C4-2B (cell line): ENCODE measurements around the gene NUDCD3.

Experiments used
- ZFX ChIP-seq: fragments of 450-650 bp; IDR thresholded peaks from 2 replicates; pipeline ENCODE4 v1.6.1; 2017
- TF ChIP-seq, protein P1 (sequence below): fragments of 450-650 bp; conservative IDR thresholded peaks from 2 replicates; pipeline ENCODE4 v1.5.1; 2017; ENCODE audit warnings: mild to moderate bottlenecking

DNA sequence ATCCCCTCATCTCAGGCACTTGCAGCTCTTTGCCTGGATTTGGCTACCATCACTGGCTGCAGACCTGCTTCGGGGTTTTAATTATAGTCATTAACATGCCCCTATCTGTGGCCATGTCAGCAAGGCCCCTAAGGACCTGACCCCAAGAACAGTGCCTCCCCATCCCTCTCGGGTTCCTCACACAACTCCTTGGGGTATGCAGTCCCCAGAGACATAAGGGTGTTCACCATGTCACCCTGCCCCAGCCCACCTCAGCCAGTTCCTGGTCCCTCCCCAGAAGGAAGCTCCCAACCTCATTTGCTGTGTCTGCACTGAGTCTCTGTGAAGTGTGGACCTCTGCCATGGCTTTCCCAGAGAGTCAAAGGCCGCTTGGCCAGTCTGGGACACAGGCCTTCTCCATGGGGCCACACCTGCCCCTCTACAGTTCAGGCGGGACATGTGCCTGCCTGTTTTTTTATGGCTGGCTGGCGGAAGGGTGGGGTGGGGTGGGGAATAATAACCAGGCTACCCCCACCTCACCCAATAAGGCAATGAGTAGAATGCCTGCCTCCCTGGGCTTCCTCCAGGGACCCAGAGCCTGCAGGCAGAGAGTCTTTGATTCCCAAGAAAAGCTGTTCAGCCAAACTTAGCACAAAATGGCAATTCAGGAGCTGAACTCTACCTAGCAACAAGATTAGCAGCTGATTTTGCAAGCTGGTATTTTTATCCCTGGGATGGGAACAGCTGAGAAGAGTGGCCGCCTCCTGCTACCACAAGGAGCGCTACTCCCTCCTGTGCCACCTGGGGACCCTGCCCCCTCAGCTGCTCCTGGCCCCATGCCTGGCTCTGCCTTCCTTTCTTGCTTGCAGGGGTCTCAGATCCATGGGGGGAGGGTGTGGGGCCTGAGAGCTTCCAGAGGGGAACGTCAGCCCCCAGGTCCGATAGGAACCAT lies 141.3 kb downstream of the NUDCD3 start:
- TF ChIP-seq, protein P1, sequence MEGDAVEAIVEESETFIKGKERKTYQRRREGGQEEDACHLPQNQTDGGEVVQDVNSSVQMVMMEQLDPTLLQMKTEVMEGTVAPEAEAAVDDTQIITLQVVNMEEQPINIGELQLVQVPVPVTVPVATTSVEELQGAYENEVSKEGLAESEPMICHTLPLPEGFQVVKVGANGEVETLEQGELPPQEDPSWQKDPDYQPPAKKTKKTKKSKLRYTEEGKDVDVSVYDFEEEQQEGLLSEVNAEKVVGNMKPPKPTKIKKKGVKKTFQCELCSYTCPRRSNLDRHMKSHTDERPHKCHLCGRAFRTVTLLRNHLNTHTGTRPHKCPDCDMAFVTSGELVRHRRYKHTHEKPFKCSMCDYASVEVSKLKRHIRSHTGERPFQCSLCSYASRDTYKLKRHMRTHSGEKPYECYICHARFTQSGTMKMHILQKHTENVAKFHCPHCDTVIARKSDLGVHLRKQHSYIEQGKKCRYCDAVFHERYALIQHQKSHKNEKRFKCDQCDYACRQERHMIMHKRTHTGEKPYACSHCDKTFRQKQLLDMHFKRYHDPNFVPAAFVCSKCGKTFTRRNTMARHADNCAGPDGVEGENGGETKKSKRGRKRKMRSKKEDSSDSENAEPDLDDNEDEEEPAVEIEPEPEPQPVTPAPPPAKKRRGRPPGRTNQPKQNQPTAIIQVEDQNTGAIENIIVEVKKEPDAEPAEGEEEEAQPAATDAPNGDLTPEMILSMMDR: no peak
- no peak for TF ChIP-seq ZFX
